Measurements from ENCODE around the gene GPC6.

Gene GPC6

GRCh38 chr13:94214121-94214520 lies 987.5 kb downstream of the GPC6 start:
- no peak overlapping the region for H3K4me3 Mint-ChIP-seq

GRCh38 chr13:94214975-94215374 lies 988.4 kb downstream of the GPC6 start:
- no peak overlapping the region for H3K27ac Mint-ChIP-seq
- no peaks in the 10 kb centered on the region for H3K9me3 Mint-ChIP-seq
- no peak for TF ChIP-seq CTCF (IDR thresholded peaks at IDR 0.05; ENCODE audit: unreplicated experiment in 3 of 3)
- H3K4me1 Mint-ChIP-seq = peaks cover 11% of the 10 kb centered on the region
- no peaks in the 10 kb centered on the region for H3K27me3 Mint-ChIP-seq (ENCODE audit: low read depth)
- H3K36me3 Mint-ChIP-seq (ENCODE audit: low read depth) = no peaks in the 10 kb centered on the region
- no peak overlapping the region for H3K4me3 Mint-ChIP-seq

More at GRCh38 chr13:94214121-94214520, 987.5 kb downstream of the GPC6 start:
- H3K9me3 Mint-ChIP-seq = no peaks in the 10 kb centered on the region
- no peaks in the 10 kb centered on the region for H3K27me3 Mint-ChIP-seq (ENCODE audit: low read depth)
- no peaks in the 10 kb centered on the region for H3K36me3 Mint-ChIP-seq (ENCODE audit: low read depth)
- H3K4me1 Mint-ChIP-seq = peaks cover 14% of the 10 kb centered on the region
- no peak for TF ChIP-seq CTCF (IDR thresholded peaks at IDR 0.05; ENCODE audit: unreplicated experiment in 3 of 3)
- no peak overlapping the region for H3K27ac Mint-ChIP-seq

GRCh38 chr13:94216476-94216875 lies 989.9 kb downstream of the GPC6 start:
- TF ChIP-seq CTCF (IDR thresholded peaks at IDR 0.05; ENCODE audit: unreplicated experiment in 3 of 3) = no peak
- no peaks in the 10 kb centered on the region for H3K9me3 Mint-ChIP-seq
- no peak overlapping the region for H3K4me3 Mint-ChIP-seq

GRCh38 chr13:94217370-94217769 lies 990.8 kb downstream of the GPC6 start:
- H3K9me3 Mint-ChIP-seq = no peaks in the 10 kb centered on the region
- peaks cover 1% of the 10 kb centered on the region for H3K27me3 Mint-ChIP-seq (ENCODE audit: low read depth)

More at GRCh38 chr13:94216476-94216875, 989.9 kb downstream of the GPC6 start:
- Mint-ChIP-seq H3K4me1 (peaks cover 5% of the 10 kb centered on the region), H3K27ac (no peak overlapping the region), H3K36me3 (ENCODE audit: low read depth) (no peaks in the 10 kb centered on the region), H3K27me3 (ENCODE audit: low read depth) (no peaks in the 10 kb centered on the region)

GRCh38 chr13:94218537-94218936 lies 991.9 kb downstream of the GPC6 start:
- H3K4me1 Mint-ChIP-seq = peaks cover 5% of the 10 kb centered on the region
- no peak overlapping the region for H3K4me3 Mint-ChIP-seq
- no peak for TF ChIP-seq CTCF (IDR thresholded peaks at IDR 0.05; ENCODE audit: unreplicated experiment in 3 of 3)
- no peak overlapping the region for H3K27ac Mint-ChIP-seq
- H3K36me3 Mint-ChIP-seq (ENCODE audit: low read depth) = no peaks in the 10 kb centered on the region
- no peaks in the 10 kb centered on the region for H3K9me3 Mint-ChIP-seq
- peaks cover 3% of the 10 kb centered on the region for H3K27me3 Mint-ChIP-seq (ENCODE audit: low read depth)

More at GRCh38 chr13:94217370-94217769, 990.8 kb downstream of the GPC6 start:
- no peak for TF ChIP-seq CTCF (IDR thresholded peaks at IDR 0.05; ENCODE audit: unreplicated experiment in 3 of 3)
- no peak overlapping the region for H3K4me3 Mint-ChIP-seq
- peaks cover 5% of the 10 kb centered on the region for H3K4me1 Mint-ChIP-seq
- no peaks in the 10 kb centered on the region for H3K36me3 Mint-ChIP-seq (ENCODE audit: low read depth)
- no peak overlapping the region for H3K27ac Mint-ChIP-seq

GRCh38 chr13:94218951-94219350 lies 992.3 kb downstream of the GPC6 start:
- no peaks in the 10 kb centered on the region for H3K36me3 Mint-ChIP-seq (ENCODE audit: low read depth)
- H3K4me1 Mint-ChIP-seq = peaks cover 5% of the 10 kb centered on the region
- no peak for TF ChIP-seq CTCF (IDR thresholded peaks at IDR 0.05; ENCODE audit: unreplicated experiment in 3 of 3)
- no peak overlapping the region for H3K4me3 Mint-ChIP-seq
- H3K27ac Mint-ChIP-seq = no peak overlapping the region
- peaks cover 3% of the 10 kb centered on the region for H3K27me3 Mint-ChIP-seq (ENCODE audit: low read depth)
- no peaks in the 10 kb centered on the region for H3K9me3 Mint-ChIP-seq
